Activated naive CD8-positive, alpha-beta T cell treated with anti-CD3 and anti-CD28 coated beads, Interleukin-2, amount 50 U/mL, for 24 hours (primary cell): Measurements from ENCODE around the gene TIGD3.

Experiments
- ATAC-seq: fragments of 150-1000 bp; cut with Tn5 transposase; one replicate; pipeline ENCODE4 v1.10.0; 2021
- DNase-seq: peaks from one replicate; pipeline ENCODE4 v3.0.0; 2021
- H3K27ac Mint-ChIP-seq: one replicate; pipeline ENCODE4 v1.8.0; 2021; ENCODE audit warnings: mild to moderate bottlenecking, mixed read lengths
- H3K27me3 Mint-ChIP-seq: one replicate; pipeline ENCODE4 v1.8.0; 2021; ENCODE audit warnings: mixed read lengths
- H3K36me3 Mint-ChIP-seq: one replicate; pipeline ENCODE4 v1.8.0; 2021; ENCODE audit warnings: low read depth, mixed read lengths
- H3K4me1 Mint-ChIP-seq: one replicate; pipeline ENCODE4 v1.8.0; 2021; ENCODE audit warnings: mixed read lengths
- H3K4me3 Mint-ChIP-seq: one replicate; pipeline ENCODE4 v1.8.0; 2021; ENCODE audit warnings: mild to moderate bottlenecking, moderate library complexity, mixed read lengths
- H3K9me3 Mint-ChIP-seq: one replicate; pipeline ENCODE4 v1.8.0; 2021; ENCODE audit warnings: mixed read lengths

The TIGD3 gene

DNA sequence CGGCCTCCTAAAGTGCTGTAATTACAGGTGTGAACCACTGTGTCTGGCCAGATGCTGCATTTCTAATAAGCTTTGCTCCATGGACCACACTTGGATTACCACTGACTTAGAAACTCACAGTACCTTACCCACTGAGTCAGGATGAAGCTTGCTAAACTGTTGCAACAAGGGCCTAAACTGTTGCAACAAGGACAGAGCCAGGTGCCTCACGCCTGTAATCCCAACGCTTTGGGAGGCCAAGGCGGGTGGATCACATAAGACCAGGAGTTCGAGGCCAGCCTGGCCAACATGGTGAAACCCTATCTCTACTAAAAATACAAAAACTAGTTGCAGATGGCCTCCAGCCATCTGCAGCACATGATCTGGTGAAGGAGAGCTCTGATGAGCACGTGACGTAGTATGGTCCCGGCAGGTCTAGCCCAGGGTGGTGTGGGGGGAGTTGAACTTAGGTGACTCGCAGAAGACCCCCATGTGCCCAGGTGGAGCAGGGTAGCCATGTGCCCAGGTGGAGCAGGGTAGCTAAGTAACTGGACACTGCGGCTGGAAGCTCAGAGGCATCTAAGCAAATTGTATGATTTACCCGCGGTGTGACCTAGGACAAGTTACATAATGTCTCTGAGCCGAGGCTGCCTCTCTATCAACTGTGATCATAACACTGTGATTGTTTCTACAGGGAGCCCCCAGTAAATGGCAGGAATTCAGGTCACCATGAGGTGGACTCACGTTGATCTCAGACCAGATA lies 19.5 kb downstream of the TIGD3 start:
- DNase-seq (no peak), ATAC-seq (no peak)
- Mint-ChIP-seq H3K4me3 (no peak overlapping the region), H3K4me1 (peaks cover 9% of the 10 kb centered on the region), H3K27ac (no peak overlapping the region), H3K27me3 (no peaks in the 10 kb centered on the region), H3K9me3 (no peaks in the 10 kb centered on the region), H3K36me3 (no peaks in the 10 kb centered on the region)

DNA sequence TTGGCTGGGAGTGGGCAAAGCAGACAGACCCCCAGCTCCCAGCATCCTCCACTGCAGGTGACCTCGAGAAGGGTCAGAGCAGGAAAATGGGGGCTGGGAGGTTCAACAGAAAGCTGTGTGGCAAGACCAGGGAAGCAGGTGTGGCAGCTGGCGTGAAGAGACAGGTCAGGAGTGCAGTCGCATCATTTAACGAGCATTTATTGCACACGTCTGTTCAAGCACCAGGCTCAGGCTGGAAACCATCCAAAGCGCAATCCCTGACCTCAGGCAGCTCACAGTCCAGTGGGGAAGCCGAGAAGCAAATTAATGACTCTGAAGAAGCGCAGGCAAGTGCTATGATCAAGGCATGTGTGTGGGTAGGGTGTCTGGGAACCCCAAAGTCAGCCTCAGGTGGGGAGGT lies 20.5 kb downstream of the TIGD3 start:
- no peak for DNase-seq
- H3K27ac Mint-ChIP-seq: no peak overlapping the region

DNA sequence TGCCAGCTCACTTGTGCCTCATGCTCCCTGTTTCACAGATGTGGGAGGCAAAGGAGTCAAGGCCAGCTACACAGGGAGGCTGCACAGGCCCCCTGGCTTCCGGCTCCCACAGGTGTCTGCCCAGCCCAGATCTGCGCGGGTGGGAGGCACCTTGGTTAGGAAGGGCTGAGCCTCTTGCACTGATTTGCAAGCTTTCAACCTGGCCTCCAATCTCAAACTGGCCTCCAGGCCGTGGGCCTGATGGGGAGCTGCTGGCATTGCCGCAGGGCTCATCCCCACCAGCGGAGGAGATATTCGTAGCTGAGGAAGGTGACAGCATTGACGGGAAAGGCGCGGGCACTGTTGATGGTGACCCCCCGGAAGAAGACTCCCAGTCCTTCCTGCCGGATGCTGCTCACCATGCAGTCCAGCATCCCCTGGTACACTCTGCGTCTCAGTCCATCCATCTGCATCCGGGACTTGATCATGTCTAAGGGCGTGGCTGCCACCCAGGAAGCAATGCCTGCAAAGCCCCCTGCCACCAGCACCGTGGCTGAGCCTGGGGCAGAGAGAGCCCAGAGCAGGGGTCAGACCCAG lies 21.7 kb downstream of the TIGD3 start:
- Mint-ChIP-seq H3K27ac (no peak overlapping the region), H3K27me3 (no peaks in the 10 kb centered on the region), H3K4me1 (peaks cover 14% of the 10 kb centered on the region), H3K4me3 (no peak overlapping the region), H3K36me3 (no peaks in the 10 kb centered on the region), H3K9me3 (no peaks in the 10 kb centered on the region)
- DNase-seq (no peak), ATAC-seq (no peak)

More for the DNA sequence above, 20.5 kb downstream of the TIGD3 start:
- Mint-ChIP-seq H3K9me3 (no peaks in the 10 kb centered on the region), H3K4me3 (no peak overlapping the region), H3K27me3 (no peaks in the 10 kb centered on the region), H3K4me1 (peaks cover 10% of the 10 kb centered on the region), H3K36me3 (no peaks in the 10 kb centered on the region)
- ATAC-seq: no peak

DNA sequence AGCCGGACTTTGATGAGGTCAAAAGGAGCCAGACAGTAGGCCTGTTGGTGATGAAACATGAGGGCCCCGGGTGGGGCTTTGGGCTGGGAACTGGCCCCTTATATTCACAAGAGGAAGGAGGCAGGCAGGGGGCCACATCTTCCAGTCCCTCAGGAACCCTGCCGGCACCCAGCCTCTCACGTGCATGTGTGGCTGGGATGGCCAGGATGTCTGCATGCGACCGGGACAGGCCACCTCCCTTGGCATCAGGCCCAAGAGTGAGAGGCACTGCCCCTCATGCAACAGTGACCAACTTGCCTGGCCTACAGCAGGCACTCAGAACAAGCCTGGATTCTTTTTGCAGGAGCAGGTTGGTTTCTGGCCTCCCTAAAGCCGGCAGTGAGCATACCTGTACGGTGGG lies 22.5 kb downstream of the TIGD3 start:
- Mint-ChIP-seq H3K36me3 (no peaks in the 10 kb centered on the region), H3K27me3 (no peaks in the 10 kb centered on the region), H3K27ac (no peak overlapping the region), H3K4me3 (no peak overlapping the region), H3K4me1 (peaks cover 21% of the 10 kb centered on the region), H3K9me3 (no peaks in the 10 kb centered on the region)
- ATAC-seq: no peak
- DNase-seq: no peak

DNA sequence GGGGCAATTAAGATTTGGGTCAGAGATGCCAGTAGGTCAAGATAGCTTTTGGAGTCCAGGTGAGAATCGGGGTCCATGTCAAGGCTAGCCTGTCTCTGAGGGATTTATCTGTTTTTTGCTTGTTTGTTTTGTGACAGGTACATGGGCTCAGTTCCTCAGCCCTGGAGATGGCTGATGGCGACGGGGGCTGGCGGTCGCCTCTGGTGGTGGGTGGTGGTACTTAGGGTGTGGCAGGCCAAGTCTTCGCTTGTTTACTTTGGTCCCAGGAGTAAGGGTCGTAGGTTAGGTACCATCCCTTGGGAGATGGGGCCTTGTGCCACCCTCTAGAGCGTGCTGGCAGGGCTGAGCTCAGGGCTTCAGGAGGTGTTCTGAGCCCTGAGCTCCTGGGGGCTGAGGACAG lies 23.2 kb downstream of the TIGD3 start:
- H3K4me3 Mint-ChIP-seq: no peak overlapping the region
- DNase-seq: no peak
- peaks cover 24% of the 10 kb centered on the region for H3K4me1 Mint-ChIP-seq
- H3K9me3 Mint-ChIP-seq: no peaks in the 10 kb centered on the region
- peak overlapping the region; percentile 31 for H3K27ac Mint-ChIP-seq
- no peaks in the 10 kb centered on the region for H3K36me3 Mint-ChIP-seq
- H3K27me3 Mint-ChIP-seq: no peaks in the 10 kb centered on the region
- ATAC-seq: no peak

DNA sequence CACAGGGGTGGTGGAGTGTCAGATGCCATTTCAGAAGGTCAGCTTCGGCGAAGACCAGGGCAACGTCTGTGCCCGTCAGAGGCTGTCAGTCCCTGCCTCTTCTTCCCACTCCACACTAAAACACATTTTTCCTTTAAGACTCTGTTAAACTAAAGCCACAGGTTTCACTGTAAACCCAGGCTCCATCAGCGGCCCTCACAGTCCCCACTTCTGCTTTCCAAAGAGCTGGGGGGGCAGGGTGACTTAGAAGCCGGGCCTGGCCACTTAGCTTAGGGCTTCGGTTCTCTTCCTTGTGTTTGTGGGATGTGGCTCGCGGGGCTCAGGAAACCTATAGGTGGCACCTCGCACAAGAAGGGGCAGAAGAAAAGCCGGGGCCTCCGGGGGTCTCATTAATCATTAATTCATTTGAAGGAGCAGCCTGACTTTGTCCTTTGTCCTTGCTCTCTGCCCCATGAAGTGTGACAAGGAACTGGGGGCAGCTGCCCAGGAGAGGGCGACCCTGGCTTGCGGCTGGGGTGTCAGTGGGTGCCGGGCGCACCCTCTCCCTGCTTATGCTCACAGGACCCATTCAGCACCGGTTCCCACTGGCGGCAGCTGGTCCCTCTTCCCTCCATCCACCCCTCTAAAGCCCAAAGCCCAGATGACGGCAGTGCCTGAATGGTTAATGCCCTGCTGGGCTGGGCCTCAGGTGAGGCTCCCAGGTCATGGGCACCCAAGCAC lies 23.8 kb downstream of the TIGD3 start:
- Mint-ChIP-seq H3K4me1 (peaks cover 30% of the 10 kb centered on the region), H3K27ac (no peak overlapping the region), H3K9me3 (no peaks in the 10 kb centered on the region), H3K36me3 (no peaks in the 10 kb centered on the region), H3K27me3 (no peaks in the 10 kb centered on the region), H3K4me3 (no peak overlapping the region)
- DNase-seq (no peak), ATAC-seq (no peak)

DNA sequence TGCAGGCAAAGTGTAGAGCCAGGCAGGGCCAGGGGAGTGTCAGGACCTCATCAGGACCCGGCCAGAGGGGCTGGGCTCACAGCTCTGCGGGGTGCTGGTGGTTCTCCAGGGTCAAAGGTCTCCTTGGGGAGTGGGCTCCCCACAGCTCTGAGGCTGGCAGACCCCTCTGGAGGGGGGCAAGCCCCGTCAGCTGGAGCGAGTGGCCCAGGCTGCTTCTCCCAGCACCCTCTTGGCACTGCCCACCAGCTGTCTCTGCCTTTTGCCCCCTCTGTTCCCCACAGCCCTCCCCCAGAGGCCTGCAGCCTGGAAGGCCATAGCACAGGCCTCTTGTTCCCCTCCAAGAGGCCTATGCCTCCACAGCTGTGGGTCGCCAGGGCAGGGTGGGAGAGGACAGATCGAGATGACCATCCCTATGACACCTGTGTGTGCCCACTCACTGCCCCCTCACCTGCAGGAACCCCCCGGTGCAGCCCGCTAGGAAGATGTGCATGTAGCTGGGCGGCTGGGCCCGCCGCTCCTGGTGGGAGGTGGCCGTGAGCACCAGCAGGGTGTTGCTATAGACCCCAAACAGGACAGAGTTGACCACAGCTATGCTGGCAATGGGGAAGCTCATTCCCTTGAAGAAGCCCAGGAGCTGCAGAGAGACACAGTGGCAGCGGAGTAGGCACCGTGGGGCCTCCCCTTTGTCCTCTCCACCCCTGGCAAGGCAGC lies 24.5 kb downstream of the TIGD3 start:
- Mint-ChIP-seq H3K27ac (no peak overlapping the region), H3K4me3 (no peak overlapping the region)

DNA sequence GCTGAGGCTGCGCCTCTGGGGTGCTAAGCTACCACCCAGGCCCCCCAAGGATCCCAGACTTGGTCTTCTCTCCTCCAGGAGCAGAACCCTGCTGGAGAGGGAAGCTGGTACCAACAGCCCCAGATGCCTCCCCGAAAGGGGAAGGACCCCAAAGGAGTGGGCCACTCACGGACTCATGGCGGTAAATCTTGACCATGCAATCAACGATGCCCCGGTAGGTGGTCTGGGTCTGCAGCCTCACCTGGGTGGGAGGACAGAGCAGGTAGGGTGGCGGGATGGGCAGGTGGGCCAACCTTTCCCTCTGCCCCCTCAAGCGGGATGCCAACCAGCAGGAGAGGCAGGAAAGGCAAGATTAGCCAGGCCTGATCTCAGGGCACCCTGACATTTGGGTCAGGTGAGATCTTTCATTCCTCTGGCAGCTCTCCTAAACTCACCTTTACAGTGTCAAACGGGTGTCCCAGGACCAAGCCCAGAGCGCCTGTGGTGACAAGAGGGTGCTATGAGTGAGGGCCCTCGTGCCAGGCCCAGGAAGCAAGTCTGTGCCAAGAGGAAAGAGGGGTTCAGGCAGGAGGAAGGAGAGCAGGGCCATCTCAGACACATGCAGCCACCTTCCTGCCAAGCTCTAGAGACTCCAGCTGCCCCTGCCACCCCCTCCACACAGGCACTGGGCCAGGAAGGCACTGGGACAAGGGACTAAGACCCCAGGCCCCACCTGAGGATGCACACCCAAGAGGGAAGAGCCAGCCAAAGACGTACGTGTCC lies 25.3 kb downstream of the TIGD3 start:
- Mint-ChIP-seq H3K9me3 (no peaks in the 10 kb centered on the region), H3K4me1 (peaks cover 45% of the 10 kb centered on the region), H3K27me3 (no peaks in the 10 kb centered on the region), H3K36me3 (no peaks in the 10 kb centered on the region), H3K4me3 (no peak overlapping the region), H3K27ac (no peak overlapping the region)
- ATAC-seq (no peak), DNase-seq (no peak)

More for the DNA sequence above, 24.5 kb downstream of the TIGD3 start:
- ATAC-seq (no peak), DNase-seq (no peak)
- no peaks in the 10 kb centered on the region for H3K27me3 Mint-ChIP-seq
- H3K9me3 Mint-ChIP-seq: no peaks in the 10 kb centered on the region
- no peaks in the 10 kb centered on the region for H3K36me3 Mint-ChIP-seq
- H3K4me1 Mint-ChIP-seq: peaks cover 37% of the 10 kb centered on the region

DNA sequence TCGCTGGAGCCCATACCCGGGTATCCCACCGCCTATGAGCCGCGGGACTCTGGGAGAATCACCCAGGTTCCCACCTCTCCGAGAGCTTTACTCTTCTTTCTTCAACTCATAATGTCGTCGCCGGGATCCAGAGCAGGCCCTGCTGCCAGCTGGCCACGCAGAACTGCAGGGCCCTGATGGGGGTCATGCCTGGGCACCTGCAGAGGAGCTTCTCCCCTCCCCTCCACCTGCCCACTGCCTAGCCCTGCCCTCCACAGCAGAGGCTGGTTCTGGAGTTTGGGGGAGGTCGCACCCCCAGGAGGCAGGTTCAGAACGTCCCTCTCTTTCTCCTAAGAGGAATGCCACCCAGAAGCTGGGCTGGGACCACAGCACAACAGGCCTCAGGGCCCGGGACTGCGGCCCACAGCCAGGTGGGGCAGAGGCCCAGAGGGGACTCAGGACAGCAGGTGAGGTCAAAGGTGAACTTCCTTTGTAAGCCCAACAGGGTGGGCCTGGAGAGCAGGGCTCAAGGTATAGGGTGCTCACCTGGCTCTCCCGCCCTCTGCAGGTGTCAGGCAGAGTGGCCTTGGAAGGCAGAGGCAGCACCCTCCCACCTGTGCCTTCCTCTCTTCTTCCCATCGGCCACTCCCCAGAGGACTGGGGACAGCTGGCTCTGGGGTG lies 26.0 kb downstream of the TIGD3 start:
- peaks cover 52% of the 10 kb centered on the region for H3K4me1 Mint-ChIP-seq
- DNase-seq: no peak
- no peaks in the 10 kb centered on the region for H3K36me3 Mint-ChIP-seq
- no peaks in the 10 kb centered on the region for H3K27me3 Mint-ChIP-seq
- H3K27ac Mint-ChIP-seq: peak overlapping the region; percentile 98
- no peak for ATAC-seq
- no peaks in the 10 kb centered on the region for H3K9me3 Mint-ChIP-seq
- peak overlapping the region; percentile 87 for H3K4me3 Mint-ChIP-seq

DNA sequence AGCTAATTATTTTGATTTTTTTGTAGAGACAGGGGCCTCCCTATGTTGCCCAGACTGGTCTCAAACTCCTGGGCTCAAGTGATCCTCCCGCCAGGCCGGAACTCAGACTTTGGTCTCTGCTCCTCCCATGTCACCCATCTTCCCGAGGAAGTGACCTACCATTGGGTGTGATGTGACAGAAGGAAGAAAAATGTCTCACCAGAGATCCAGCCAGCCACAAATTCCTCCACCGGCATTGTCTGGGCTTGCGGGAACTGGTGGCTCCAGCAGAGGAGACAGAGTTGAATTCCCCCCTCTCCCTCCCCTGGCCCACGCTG lies 27.1 kb downstream of the TIGD3 start:
- H3K9me3 Mint-ChIP-seq: no peaks in the 10 kb centered on the region
- DNase-seq (no peak), ATAC-seq (peak; percentile 1)
- H3K4me1 Mint-ChIP-seq: peaks cover 60% of the 10 kb centered on the region
- H3K4me3 Mint-ChIP-seq: peak overlapping the region; percentile 87
- H3K36me3 Mint-ChIP-seq: no peaks in the 10 kb centered on the region
- peak overlapping the region; percentile 98 for H3K27ac Mint-ChIP-seq
- no peaks in the 10 kb centered on the region for H3K27me3 Mint-ChIP-seq

DNA sequence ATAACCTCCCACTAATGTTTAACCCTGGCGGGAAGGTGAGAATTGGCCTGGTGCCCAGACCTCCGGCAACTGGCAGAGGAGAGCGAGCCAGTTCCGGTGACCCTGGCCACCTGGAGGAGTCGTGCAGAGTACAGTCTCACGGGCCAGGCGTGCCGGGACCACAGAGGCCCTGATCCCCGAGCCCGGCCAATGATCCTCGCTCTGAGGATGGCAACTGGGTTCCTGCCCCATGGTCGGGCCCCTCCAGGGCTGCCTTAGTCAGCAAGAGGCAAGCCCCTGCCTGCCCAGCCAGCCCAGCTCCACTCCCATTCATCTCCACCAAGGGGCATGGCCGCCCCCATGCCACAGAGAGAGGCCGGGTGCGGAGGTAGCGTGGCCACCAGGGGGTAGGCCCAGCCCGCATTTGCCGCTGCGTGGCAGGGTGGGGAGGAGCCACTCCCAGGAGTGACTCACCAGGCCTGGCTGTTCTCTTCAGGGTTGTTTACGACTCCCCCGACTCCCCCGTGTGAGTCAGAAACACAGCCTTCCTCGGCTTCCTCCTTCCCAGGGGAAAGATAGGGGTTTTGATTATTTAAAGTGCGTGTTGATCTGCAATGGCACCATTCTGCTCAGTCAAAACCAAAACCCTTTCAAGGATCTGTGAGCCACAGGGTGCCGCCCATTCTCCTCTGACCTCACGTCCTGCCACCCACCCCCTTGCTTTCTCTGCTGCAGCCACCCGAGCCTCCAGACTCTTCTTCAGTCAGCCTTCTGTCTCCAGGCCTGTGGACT lies 27.7 kb downstream of the TIGD3 start, which contains the start of gene SLC25A45:
Gene SLC25A45, minus strand, starts transcription at position 614 of the 771 bp plus-strand sequence. CDS start 695 bp downstream, outside the sequence.
- Mint-ChIP-seq H3K27ac (peak within 1 kb of the TSS; percentile 98), H3K9me3 (no peaks in the 10 kb centered on the region), H3K4me1 (peaks cover 63% of the 10 kb centered on the region), H3K27me3 (no peaks in the 10 kb centered on the region), H3K36me3 (no peaks in the 10 kb centered on the region), H3K4me3 (peak within 1 kb of the TSS; percentile 87)
- peak; percentile 92 for DNase-seq
- ATAC-seq: peak; percentile 86

DNA sequence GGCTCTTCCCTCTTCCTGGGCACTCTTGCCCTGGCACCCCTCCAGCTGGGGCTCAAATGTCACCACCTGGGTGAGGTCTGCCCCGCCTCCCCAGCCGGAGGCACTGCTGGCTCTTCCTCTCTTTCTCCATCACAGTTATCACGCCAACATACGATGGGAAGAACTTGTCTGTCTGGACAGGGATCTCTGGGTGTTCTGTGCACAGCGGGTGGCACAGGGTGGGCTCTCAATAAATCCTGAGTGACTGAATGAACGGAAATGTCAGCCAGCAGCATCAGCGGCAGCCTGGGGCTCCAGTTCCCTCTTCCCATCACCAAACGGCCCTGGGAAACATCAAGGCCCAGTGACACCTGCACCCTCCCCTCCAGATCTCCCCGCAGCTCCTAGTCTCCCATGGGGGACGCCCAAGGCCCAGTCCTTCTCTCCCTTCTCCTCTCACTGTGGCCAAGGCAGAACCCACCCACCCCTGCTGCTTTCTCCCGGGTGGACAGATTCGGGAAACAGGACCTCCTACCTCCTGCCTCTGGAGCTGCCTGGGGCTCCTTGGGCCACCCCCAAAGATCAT lies 28.3 kb downstream of the TIGD3 start:
- no peak for DNase-seq
- Mint-ChIP-seq H3K27me3 (no peaks in the 10 kb centered on the region), H3K9me3 (no peaks in the 10 kb centered on the region), H3K27ac (peak overlapping the region; percentile 98), H3K4me3 (peak overlapping the region; percentile 87), H3K4me1 (peaks cover 67% of the 10 kb centered on the region), H3K36me3 (no peaks in the 10 kb centered on the region)
- no peak for ATAC-seq

DNA sequence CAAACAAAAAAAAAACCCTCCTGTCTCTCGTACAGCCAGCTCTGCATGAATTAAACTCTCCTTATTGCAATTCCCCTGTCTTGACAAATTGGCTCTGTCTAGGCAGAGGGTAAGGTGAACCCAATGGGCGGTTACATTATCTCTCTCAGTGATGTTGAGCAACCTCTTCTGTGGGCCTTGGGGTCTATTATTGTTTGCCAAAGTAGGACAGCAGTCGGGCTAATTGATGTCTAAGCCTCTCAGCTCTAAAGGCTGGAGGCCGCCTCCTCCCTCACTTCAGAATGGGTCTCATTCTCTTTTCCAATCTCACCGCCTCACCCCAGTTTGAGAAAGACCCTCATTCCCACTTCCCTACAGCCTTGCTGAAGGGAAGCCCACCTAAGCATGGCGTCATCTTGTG lies 29.2 kb downstream of the TIGD3 start:
- Mint-ChIP-seq H3K36me3 (peaks cover 3% of the 10 kb centered on the region), H3K27me3 (no peaks in the 10 kb centered on the region), H3K4me3 (peak overlapping the region; percentile 87), H3K9me3 (no peaks in the 10 kb centered on the region), H3K4me1 (peaks cover 68% of the 10 kb centered on the region), H3K27ac (peak overlapping the region; percentile 98)
- no peak for ATAC-seq
- DNase-seq: no peak
